ENCODE results near the gene CTNNA2. TPM values are rescaled to one million over a fixed set of nuclear protein-coding genes. Genes with fewer than 3 reads are reported as not detected.

Gene CTNNA2
- total and polyA plus RNA-seq, 9 donors: 0.32 to 1.4 (median 0.37) TPM; not detected in 3

- no peak for DNase-seq
- WGBS, 3 donors: 30 to 55% (median 38%) methylated on average over 1 of the region's 1 CpG
- intact Hi-C loops (cut with DNase I): no loop called here
- Histone ChIP-seq H3K4me3 (no peak overlapping the region), H3K27me3 (no peaks in the 10 kb centered on the region), H3K9me3 (no peaks in the 10 kb centered on the region), H3K4me1 (ENCODE audit: insufficient read depth) (no peaks in the 10 kb centered on the region), H3K27ac (no peak overlapping the region), H3K36me3 (no peaks in the 10 kb centered on the region)
- no peak for TF ChIP-seq CTCF (IDR thresholded peaks at IDR 0.05)
- TF ChIP-seq POLR2A (IDR thresholded peaks at IDR 0.05): no peak
- TF ChIP-seq EP300 (IDR thresholded peaks at IDR 0.05): no peak
These were observed 323.1 kb downstream of the CTNNA2 start for GRCh38 chr2:79835911-79836310.

GRCh38 chr2:79844011-79844410 is 331.2 kb downstream of the CTNNA2 start:
- 45 to 55% (median 50%) methylated on average over 1 of the region's 1 CpG for WGBS, 3 donors
- TF ChIP-seq EP300 (IDR thresholded peaks at IDR 0.05) (no peak), CTCF (IDR thresholded peaks at IDR 0.05) (no peak), POLR2A (IDR thresholded peaks at IDR 0.05) (no peak)
- Histone ChIP-seq H3K27ac (no peak overlapping the region), H3K4me1 (ENCODE audit: insufficient read depth) (no peaks in the 10 kb centered on the region), H3K36me3 (no peaks in the 10 kb centered on the region), H3K9me3 (no peaks in the 10 kb centered on the region), H3K27me3 (no peaks in the 10 kb centered on the region), H3K4me3 (no peak overlapping the region)
- DNase-seq: no peak
- intact Hi-C loops (cut with DNase I): no loop called here

GRCh38 chr2:79846878-79847277 is 334.0 kb downstream of the CTNNA2 start:
- Histone ChIP-seq H3K36me3 (no peaks in the 10 kb centered on the region), H3K4me1 (ENCODE audit: insufficient read depth) (no peaks in the 10 kb centered on the region), H3K27ac (no peak overlapping the region), H3K9me3 (no peaks in the 10 kb centered on the region), H3K4me3 (no peak overlapping the region), H3K27me3 (no peaks in the 10 kb centered on the region)
- intact Hi-C loops (cut with DNase I): no loop called here
- no peak for DNase-seq
- WGBS, 3 donors: 71 to 85% (median 83%) methylated on average over 1 of the region's 1 CpG
- no peak for TF ChIP-seq POLR2A (IDR thresholded peaks at IDR 0.05)
- no peak for TF ChIP-seq CTCF (IDR thresholded peaks at IDR 0.05)
- TF ChIP-seq EP300 (IDR thresholded peaks at IDR 0.05): no peak

GRCh38 chr2:79849241-79849640 is 336.4 kb downstream of the CTNNA2 start:
- Histone ChIP-seq H3K4me1 (ENCODE audit: insufficient read depth) (no peaks in the 10 kb centered on the region), H3K9me3 (no peaks in the 10 kb centered on the region), H3K36me3 (no peaks in the 10 kb centered on the region), H3K4me3 (no peak overlapping the region), H3K27ac (no peak overlapping the region), H3K27me3 (no peaks in the 10 kb centered on the region)
- no peak for DNase-seq
- TF ChIP-seq CTCF (IDR thresholded peaks at IDR 0.05) (no peak), POLR2A (IDR thresholded peaks at IDR 0.05) (no peak), EP300 (IDR thresholded peaks at IDR 0.05) (no peak)
- intact Hi-C loops (cut with DNase I): no loop called here

- Histone ChIP-seq H3K27me3 (no peaks in the 10 kb centered on the region), H3K27ac (no peak overlapping the region), H3K9me3 (no peaks in the 10 kb centered on the region), H3K4me3 (no peak overlapping the region), H3K36me3 (no peaks in the 10 kb centered on the region), H3K4me1 (ENCODE audit: insufficient read depth) (no peaks in the 10 kb centered on the region)
- intact Hi-C loops (cut with DNase I): no loop called here
- no peak for TF ChIP-seq POLR2A (IDR thresholded peaks at IDR 0.05)
- no peak for DNase-seq
- WGBS, 3 donors: 70 to 95% (median 71%) methylated on average over 1 of the region's 1 CpG
These were observed 337.1 kb downstream of the CTNNA2 start for GRCh38 chr2:79849949-79850348.
